GM18870 (cell line): ENCODE measurements around the gene RPS15A.
"Not testable (repeated sequence)": the region's sequence is repeated elsewhere in the genome, so short reads cannot be mapped to it uniquely, and the experiment has no call there.

Experiments used
- ATAC-seq: cut with Tn5 transposase; IDR thresholded peaks from one replicate; pipeline ENCODE4 v1.9.1; 2021; ENCODE audit warnings: moderate library complexity; ENCODE audit not compliant: unreplicated experiment

The RPS15A gene

GRCh38 chr16:18799500-18799899 lies 9.4 kb upstream of the RPS15A start:
- no peak for ATAC-seq

DNA sequence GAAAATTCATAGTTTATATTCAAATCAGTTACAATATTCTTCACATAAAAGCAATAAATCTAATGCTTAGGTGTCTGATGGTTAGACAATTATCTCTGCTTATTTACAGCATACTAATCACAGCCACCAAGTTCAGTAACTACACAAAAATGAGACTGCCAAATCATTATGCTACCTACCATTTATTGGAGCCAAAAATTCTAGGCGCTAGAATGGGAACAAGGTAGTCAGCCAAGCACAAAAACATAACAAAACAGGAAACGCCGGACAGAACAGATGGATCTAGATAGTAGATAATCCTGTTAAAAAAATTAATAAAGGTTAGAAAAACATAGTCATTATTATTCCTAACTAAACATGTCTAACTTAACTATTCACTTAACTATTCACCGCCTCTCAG lies 7.6 kb upstream of the RPS15A start:
- ATAC-seq = no peak

- ATAC-seq = no peak
These were observed 6.2 kb upstream of the RPS15A start for GRCh38 chr16:18796377-18796776.

- ATAC-seq = no peak
These were observed 2.8 kb upstream of the RPS15A start for GRCh38 chr16:18792836-18793433.

GRCh38 chr16:18789515-18789849 lies 652 bp downstream of the RPS15A start:
- ATAC-seq = no peak

DNA sequence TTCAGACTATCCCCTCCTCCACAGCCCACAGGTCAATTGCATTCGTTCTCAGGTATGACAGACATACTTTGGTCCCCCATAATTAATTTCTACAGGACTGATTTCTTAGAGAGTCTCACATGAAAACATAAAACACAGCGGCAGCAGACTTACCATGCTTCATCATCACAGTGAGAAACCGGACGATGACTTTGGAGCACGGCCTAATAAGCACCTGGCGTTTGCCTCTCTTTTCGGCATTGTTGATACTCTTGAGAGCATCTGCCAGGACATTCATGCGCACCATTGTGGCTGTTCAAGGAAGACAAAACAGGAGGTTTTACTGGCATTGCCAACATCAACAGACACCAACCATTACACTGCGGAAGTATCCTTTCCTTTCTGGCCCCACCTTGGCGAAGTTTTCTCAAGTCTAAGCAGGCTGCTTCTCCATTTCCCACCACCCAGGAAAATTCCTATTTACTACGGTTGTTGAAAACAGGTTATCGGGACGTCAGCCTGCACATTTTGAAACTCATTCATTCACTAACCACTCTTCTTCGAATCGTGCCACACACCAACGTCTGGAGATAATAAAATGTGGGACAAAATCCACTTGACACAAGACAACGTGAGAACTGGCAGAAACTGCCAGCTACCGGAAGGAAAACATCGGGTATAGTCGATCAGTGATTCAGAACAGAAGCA lies 1.2 kb downstream of the RPS15A start:
- no peak for ATAC-seq

DNA sequence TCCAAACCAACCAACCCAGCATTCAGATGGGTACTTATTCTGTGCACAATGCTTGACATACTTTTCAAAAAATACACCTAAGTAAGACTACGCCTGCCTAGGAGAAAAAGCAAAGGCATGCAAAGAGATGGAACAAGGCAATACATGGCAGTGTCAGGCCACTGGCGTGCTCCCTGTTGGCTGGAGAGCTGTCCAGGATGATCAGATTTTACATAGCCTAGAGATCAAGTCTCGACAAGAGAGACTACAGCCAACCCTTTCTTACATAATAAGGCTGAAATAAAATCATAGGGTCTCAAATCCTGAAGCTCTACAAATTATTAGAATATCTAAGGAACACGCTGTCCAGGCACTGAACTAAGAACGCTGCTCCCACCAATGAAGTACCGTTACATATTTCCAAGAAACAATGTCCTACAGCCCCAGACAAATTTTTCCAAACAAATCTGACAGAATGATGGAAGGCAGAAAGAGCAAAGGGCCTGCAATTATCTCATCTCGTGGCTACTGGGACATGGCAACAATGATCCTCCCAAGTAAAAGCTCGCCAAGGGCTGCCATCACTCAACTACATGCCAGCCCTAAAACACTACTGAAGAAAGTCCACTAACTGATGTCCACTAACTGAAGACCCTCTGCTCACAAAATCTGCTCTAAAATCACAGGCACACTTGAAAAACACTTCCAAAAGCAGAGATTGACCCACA lies 5.1 kb downstream of the RPS15A start:
- ATAC-seq = no peak

GRCh38 chr16:18783430-18784341 lies 6.4 kb downstream of the RPS15A start:
- no peak for ATAC-seq

DNA sequence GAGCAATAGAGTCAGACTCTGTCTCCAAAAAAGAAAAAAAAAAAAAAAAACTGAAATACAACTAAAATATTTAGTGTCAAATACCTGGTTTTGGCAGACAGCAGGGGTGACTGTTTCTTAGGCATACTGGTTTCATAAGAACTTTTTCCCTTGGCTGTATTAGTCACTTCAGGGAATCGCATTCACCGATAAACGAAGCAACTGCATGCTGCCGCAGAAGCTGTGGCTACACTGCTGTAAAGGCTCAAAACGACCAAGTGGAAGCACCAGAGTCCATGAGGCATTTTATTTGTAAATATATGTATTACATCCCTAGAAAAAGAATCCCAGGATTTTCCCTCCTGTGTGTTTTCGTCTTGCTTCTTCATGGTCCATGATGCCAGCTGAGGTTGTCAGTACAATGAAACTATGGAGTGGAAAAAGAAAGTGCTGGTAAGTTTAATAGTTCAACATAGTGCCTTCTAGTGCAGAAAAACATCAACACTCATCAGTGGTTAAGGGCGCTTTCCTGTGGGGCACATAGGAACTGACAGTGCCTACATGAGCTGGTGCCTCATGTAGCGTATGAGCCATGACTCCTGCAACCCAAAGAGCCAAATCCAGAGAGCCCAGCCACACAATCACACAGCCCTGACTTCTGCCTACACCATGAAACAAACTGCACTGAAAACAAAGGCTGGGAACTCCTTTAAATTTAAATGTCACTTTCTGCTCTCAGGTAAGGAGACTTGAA lies 7.3 kb downstream of the RPS15A start:
- ATAC-seq = no peak

DNA sequence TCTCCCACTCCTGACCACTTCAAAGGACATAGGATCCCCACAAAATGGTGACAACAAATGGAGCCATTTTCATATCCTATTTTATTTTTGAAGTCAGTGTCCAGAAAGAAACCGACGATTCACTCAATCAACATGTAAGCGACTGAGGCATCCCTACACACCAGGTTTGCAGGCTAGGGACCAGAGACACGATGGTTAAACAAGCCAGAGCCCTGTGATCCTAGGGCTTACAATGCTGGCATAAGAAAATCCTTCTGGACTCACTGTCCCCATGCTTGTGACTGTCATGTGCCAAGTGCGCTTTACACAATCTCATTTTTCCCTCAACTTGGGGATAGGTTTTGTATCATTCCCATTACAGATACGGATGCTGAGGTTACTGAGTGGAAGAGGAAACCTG lies 8.9 kb downstream of the RPS15A start:
- not testable (repeated sequence) for ATAC-seq

DNA sequence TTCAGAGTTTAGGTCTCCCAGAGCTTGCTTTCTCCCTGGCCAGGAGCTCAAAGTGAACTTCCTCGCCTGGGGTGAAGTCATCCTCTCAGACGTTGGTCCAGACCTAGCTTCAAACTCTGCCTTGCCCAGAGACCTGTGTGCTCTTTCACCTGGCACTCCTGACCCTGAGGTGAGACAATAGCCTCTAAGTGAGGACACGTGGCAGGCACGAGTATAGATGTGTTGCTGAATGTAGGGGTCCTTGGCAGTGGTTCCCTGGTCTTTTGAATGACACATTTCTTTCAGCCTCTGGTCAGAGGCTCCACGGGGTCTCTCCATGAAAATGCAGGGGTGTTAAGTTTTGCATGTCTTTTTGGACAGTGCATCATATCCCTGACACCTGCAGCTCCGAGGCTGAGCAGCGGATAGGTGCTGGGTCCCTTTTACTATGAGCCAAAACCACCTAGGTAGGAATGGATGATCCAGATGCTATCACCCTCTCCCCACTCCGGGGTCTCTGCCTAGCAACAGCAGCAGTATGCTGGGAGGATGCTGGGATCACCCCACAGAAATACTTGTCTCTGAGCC lies 9.6 kb downstream of the RPS15A start:
- not testable (repeated sequence) for ATAC-seq

DNA sequence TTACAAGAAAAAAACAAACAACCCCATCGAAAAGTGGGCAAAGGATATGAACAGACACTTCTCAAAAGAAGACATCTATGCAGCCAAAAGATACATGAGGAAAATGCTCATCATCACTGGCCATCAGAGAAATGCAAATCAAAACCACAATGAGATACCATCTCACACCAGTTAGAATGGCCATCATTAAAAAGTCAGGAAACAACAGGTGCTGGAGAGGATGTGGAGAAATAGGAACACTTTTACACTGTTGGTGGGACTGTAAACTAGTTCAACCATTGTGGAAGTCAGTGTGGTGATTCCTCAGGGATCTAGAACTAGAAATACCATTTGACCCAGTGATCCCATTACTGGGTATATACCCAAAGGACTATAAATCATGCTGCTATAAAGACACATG lies 12.5 kb downstream of the RPS15A start:
- ATAC-seq = not testable (repeated sequence)

GRCh38 chr16:18776334-18776733 lies 13.8 kb downstream of the RPS15A start:
- not testable (repeated sequence) for ATAC-seq

GRCh38 chr16:18774651-18775050 lies 15.5 kb downstream of the RPS15A start:
- ATAC-seq = not testable (repeated sequence)

- ATAC-seq = not testable (repeated sequence)
These were observed 18.0 kb downstream of the RPS15A start for GRCh38 chr16:18772171-18772570.

GRCh38 chr16:18770336-18770962 lies 19.7 kb downstream of the RPS15A start:
- not testable (repeated sequence) for ATAC-seq

GRCh38 chr16:18767217-18767616 lies 22.9 kb downstream of the RPS15A start:
- ATAC-seq = peak; percentile 34

DNA sequence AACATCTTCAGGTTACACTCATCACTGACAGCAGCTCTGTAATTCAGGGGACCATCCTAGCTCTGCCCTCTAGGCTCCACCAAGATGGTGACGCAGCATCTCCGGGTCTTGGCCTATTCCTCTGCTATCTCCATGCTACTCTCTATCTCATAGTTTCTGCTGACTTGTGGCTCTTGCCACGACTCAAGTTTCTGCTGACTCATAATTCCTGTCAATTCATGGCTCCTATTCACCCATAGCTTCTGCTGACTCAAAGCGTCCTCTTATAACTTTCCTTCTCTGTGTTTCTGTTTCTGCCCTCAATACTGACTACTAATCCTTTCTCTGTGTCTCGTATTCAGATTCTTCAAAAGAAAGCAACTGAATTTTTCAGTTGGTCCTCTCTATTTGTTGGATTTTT lies 27.4 kb downstream of the RPS15A start:
- peak; percentile 72 for ATAC-seq

- ATAC-seq = not testable (repeated sequence)
These were observed 30.3 kb downstream of the RPS15A start for GRCh38 chr16:18759598-18760520.
